ENCODE results near the gene FGFBP2. TPM values are rescaled to one million over a fixed set of nuclear protein-coding genes. Genes with fewer than 3 reads are reported as not detected.

FGFBP2 gene
- polyA plus RNA-seq, 3 donors, result 0.61 to 1.1 TPM; not detected in 1

DNA sequence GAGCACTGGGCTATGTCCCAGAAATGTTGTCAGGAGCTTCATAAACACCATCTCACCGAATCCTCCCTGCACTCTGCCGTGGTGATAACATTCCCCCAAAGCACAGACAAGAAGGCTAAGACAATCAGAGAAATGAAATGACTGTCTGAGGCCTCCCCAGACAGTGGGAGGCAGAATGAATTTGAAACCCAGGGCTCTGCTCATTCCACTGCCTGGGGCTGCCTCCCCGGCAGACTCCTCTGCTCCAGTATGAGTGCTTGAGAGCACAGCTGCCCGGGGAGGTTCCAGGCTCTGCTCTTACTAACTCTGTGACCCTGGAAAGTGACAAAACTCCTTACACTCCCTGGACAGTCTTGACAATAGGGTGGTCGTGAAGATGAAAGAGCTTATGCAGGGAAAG lies 34.1 kb downstream of the FGFBP2 start:
- no peak overlapping the region for H2AFZ ChIP-seq (ENCODE audit: insufficient read depth, low read depth, low read length, poor library complexity, severe bottlenecking)
- Mint-ChIP-seq H3K27me3 (ENCODE audit: low read depth in 3 of 3) (peaks cover 1 to 6% (median 3%) of the 10 kb centered on the region in 3 donors), H3K27ac (peak overlapping the region in 1 of 7 donors; percentile 8), H3K9me3 (peaks cover 0 to 3% (median 0%) of the 10 kb centered on the region in 7 donors), H3K36me3 (no peaks in the 10 kb centered on the region), H3K4me3 (no peak overlapping the region), H3K4me1 (no peaks in the 10 kb centered on the region)
- no peaks in the 10 kb centered on the region for H3K27me3 ChIP-seq (ENCODE audit: control insufficient read depth in 2 of 2, insufficient read depth in 2 of 2, low read length in 2 of 2)
- no peaks in the 10 kb centered on the region for H3K79me2 ChIP-seq (ENCODE audit: insufficient read depth, low read length)
- no peak overlapping the region for H3K4me2 ChIP-seq (replicated peaks; ENCODE audit: extremely low read depth, low read length, poor library complexity, severe bottlenecking)
- H3K36me3 ChIP-seq (replicated peaks in 1 of 2; ENCODE audit: control insufficient read depth in 1 of 2, insufficient read depth in 2 of 2, low read length in 2 of 2), result no peaks in the 10 kb centered on the region
- 89% methylated on average over 4 of the region's 5 CpGs for WGBS (ENCODE audit: insufficient coverage)
- intact Hi-C loops (cut with micrococcal nuclease), result no loop called here
- DNase-seq, result no peak
- no peaks in the 10 kb centered on the region for H3K9me3 ChIP-seq (replicated peaks in 1 of 2; ENCODE audit: control insufficient read depth in 1 of 2, insufficient read depth in 1 of 2, low read length in 2 of 2)
- H4K20me1 ChIP-seq (ENCODE audit: insufficient read depth, low read length), result no peaks in the 10 kb centered on the region
- no peaks in the 10 kb centered on the region for H3K4me1 ChIP-seq (ENCODE audit: control insufficient read depth in 1 of 2, insufficient read depth in 2 of 2, low read length in 2 of 2)
- no peak overlapping the region for H3K27ac ChIP-seq (ENCODE audit: low read depth in 1 of 2, low read length in 2 of 2)
- TF ChIP-seq, protein P1, sequence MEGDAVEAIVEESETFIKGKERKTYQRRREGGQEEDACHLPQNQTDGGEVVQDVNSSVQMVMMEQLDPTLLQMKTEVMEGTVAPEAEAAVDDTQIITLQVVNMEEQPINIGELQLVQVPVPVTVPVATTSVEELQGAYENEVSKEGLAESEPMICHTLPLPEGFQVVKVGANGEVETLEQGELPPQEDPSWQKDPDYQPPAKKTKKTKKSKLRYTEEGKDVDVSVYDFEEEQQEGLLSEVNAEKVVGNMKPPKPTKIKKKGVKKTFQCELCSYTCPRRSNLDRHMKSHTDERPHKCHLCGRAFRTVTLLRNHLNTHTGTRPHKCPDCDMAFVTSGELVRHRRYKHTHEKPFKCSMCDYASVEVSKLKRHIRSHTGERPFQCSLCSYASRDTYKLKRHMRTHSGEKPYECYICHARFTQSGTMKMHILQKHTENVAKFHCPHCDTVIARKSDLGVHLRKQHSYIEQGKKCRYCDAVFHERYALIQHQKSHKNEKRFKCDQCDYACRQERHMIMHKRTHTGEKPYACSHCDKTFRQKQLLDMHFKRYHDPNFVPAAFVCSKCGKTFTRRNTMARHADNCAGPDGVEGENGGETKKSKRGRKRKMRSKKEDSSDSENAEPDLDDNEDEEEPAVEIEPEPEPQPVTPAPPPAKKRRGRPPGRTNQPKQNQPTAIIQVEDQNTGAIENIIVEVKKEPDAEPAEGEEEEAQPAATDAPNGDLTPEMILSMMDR (IDR thresholded peaks at IDR 0.05), result no peak
- no peak overlapping the region for H3K4me3 ChIP-seq (replicated peaks in 1 of 3; ENCODE audit: low read depth in 2 of 3, low read length in 3 of 3)
- no peak overlapping the region for H3K9ac ChIP-seq (ENCODE audit: insufficient read depth, low read length, poor library complexity, severe bottlenecking)

- H3K36me3 Mint-ChIP-seq, result no peaks in the 10 kb centered on the region
- no peaks in the 10 kb centered on the region for H3K9me3 ChIP-seq (replicated peaks in 1 of 2; ENCODE audit: control insufficient read depth in 1 of 2, insufficient read depth in 1 of 2, low read length in 2 of 2)
- TF ChIP-seq, protein P1 (IDR thresholded peaks at IDR 0.05), result no peak
- H3K27ac Mint-ChIP-seq, result no peak overlapping the region
- H3K27me3 ChIP-seq (ENCODE audit: control insufficient read depth in 2 of 2, insufficient read depth in 2 of 2, low read length in 2 of 2), result no peaks in the 10 kb centered on the region
- H3K4me2 ChIP-seq (replicated peaks; ENCODE audit: extremely low read depth, low read length, poor library complexity, severe bottlenecking), result no peak overlapping the region
- 100% methylated on average over 1 of the region's 7 CpGs for WGBS (ENCODE audit: insufficient coverage)
- H3K79me2 ChIP-seq (ENCODE audit: insufficient read depth, low read length), result no peaks in the 10 kb centered on the region
- no peak overlapping the region for H3K4me3 Mint-ChIP-seq
- no peaks in the 10 kb centered on the region for H3K4me1 Mint-ChIP-seq
- no peaks in the 10 kb centered on the region for H4K20me1 ChIP-seq (ENCODE audit: insufficient read depth, low read length)
- H3K4me3 ChIP-seq (replicated peaks in 1 of 3; ENCODE audit: low read depth in 2 of 3, low read length in 3 of 3), result no peak overlapping the region
- intact Hi-C loops (cut with micrococcal nuclease), result no loop called here
- H3K9ac ChIP-seq (ENCODE audit: insufficient read depth, low read length, poor library complexity, severe bottlenecking), result no peak overlapping the region
- H3K36me3 ChIP-seq (replicated peaks in 1 of 2; ENCODE audit: control insufficient read depth in 1 of 2, insufficient read depth in 2 of 2, low read length in 2 of 2), result no peaks in the 10 kb centered on the region
- H3K27me3 Mint-ChIP-seq (ENCODE audit: low read depth in 3 of 3), result peaks cover 3 to 10% (median 5%) of the 10 kb centered on the region in 3 donors
- H2AFZ ChIP-seq (ENCODE audit: insufficient read depth, low read depth, low read length, poor library complexity, severe bottlenecking), result no peak overlapping the region
- no peaks in the 10 kb centered on the region for H3K4me1 ChIP-seq (ENCODE audit: control insufficient read depth in 1 of 2, insufficient read depth in 2 of 2, low read length in 2 of 2)
- no peak overlapping the region for H3K27ac ChIP-seq (ENCODE audit: low read depth in 1 of 2, low read length in 2 of 2)
- no peak for DNase-seq
- peaks cover 0 to 1% (median 0%) of the 10 kb centered on the region in 7 donors for H3K9me3 Mint-ChIP-seq
These were observed 36.5 kb downstream of the FGFBP2 start for GRCh38 chr4:15926486-15926885.

All from CD14-positive monocyte (primary cell).